HEK293 (cell line): ENCODE measurements around the gene RRBP1.

Source experiments
- GLI2 ChIP-seq: fragments of 450-650 bp; formaldehyde crosslinking; IDR thresholded peaks from 2 replicates; pipeline ENCODE4; 2017; ENCODE audit warnings: missing biosample characterization, missing genetic modification characterization, low read depth, borderline replicate concordance
- HOXA7 ChIP-seq: sonication (generic); formaldehyde crosslinking; IDR thresholded peaks from 2 replicates; pipeline ENCODE4 v1.8.1; 2022; ENCODE audit warnings: missing genetic modification reagents, borderline replicate concordance
- HOXC10 ChIP-seq: sonication (generic); formaldehyde crosslinking; IDR thresholded peaks from 2 replicates; pipeline ENCODE4 v1.8.1; 2023; ENCODE audit warnings: mild to moderate bottlenecking, missing genetic modification reagents
- PBX3 ChIP-seq: sonication (generic); formaldehyde crosslinking; IDR thresholded peaks from 2 replicates; pipeline ENCODE4 v1.8.1; 2022; ENCODE audit warnings: mild to moderate bottlenecking, moderate library complexity, missing genetic modification reagents
- REST ChIP-seq: fragments of 450-650 bp; formaldehyde crosslinking; IDR thresholded peaks from 2 replicates; pipeline ENCODE4 v1.5.1; 2016; ENCODE audit warnings: missing biosample characterization, missing genetic modification characterization
- SCRT1 ChIP-seq: fragments of 450-650 bp; formaldehyde crosslinking; IDR thresholded peaks from 2 replicates; pipeline ENCODE4 v1.5.1; 2016; ENCODE audit warnings: missing biosample characterization, missing genetic modification characterization, borderline replicate concordance
- ZBTB1 ChIP-seq: fragments of 450-650 bp; formaldehyde crosslinking; IDR thresholded peaks from 2 replicates; pipeline ENCODE4 v1.5.1; 2016; ENCODE audit warnings: missing biosample characterization, missing genetic modification characterization
- ZFP3 ChIP-seq: fragments of 450-650 bp; formaldehyde crosslinking; IDR thresholded peaks from 2 replicates; pipeline ENCODE4 v1.5.1; 2016; ENCODE audit warnings: low read depth, missing biosample characterization, missing genetic modification characterization
- ZIC2 ChIP-seq: fragments of 450-650 bp; formaldehyde crosslinking; IDR thresholded peaks from 2 replicates; pipeline ENCODE4 v1.5.1; 2016; ENCODE audit warnings: missing biosample characterization, missing genetic modification characterization
- ZNF174 ChIP-seq: fragments of 450-650 bp; formaldehyde crosslinking; IDR thresholded peaks from 2 replicates; pipeline ENCODE4 v1.5.0; 2017; ENCODE audit warnings: missing biosample characterization, mild to moderate bottlenecking, missing genetic modification characterization
- ZNF280D ChIP-seq: fragments of 450-650 bp; formaldehyde crosslinking; IDR thresholded peaks from 2 replicates; pipeline ENCODE4 v1.5.1; 2016; ENCODE audit warnings: missing biosample characterization, missing genetic modification characterization
- ZNF37A ChIP-seq: fragments of 450-650 bp; IDR thresholded peaks from 2 replicates; pipeline ENCODE4 v1.5.1; 2018; ENCODE audit warnings: missing biosample characterization, missing genetic modification characterization
- ZNF416 ChIP-seq: fragments of 450-650 bp; formaldehyde crosslinking; IDR thresholded peaks from 2 replicates; pipeline ENCODE4 v1.5.1; 2016; ENCODE audit warnings: missing biosample characterization, missing genetic modification characterization
- ZNF548 ChIP-seq: fragments of 450-650 bp; formaldehyde crosslinking; IDR thresholded peaks from 2 replicates; pipeline ENCODE4 v1.5.1; 2016; ENCODE audit warnings: missing biosample characterization, missing genetic modification characterization
- ZNF571 ChIP-seq: fragments of 450-650 bp; formaldehyde crosslinking; IDR thresholded peaks from 2 replicates; pipeline ENCODE4 v1.5.0; 2017; ENCODE audit warnings: missing biosample characterization, missing genetic modification characterization
- ZNF585B ChIP-seq: fragments of 450-650 bp; formaldehyde crosslinking; IDR thresholded peaks from 2 replicates; pipeline ENCODE4 v1.5.1; 2016; ENCODE audit warnings: missing biosample characterization, missing genetic modification characterization
- ZNF654 ChIP-seq: fragments of 450-650 bp; formaldehyde crosslinking; IDR thresholded peaks from 2 replicates; pipeline ENCODE4 v1.5.1; 2016; ENCODE audit warnings: low read depth, missing biosample characterization, missing genetic modification characterization
- ZNF704 ChIP-seq: fragments of 450-650 bp; formaldehyde crosslinking; IDR thresholded peaks from 2 replicates; pipeline ENCODE4 v1.5.1; 2016; ENCODE audit warnings: missing biosample characterization, missing genetic modification characterization
- ZNF776 ChIP-seq: fragments of 450-650 bp; formaldehyde crosslinking; IDR thresholded peaks from 2 replicates; pipeline ENCODE4 v1.5.0; 2017; ENCODE audit warnings: missing biosample characterization, missing genetic modification characterization, borderline replicate concordance
- ZSCAN30 ChIP-seq: fragments of 450-650 bp; IDR thresholded peaks from 2 replicates; pipeline ENCODE4 v1.5.1; 2018; ENCODE audit warnings: missing biosample characterization, mild to moderate bottlenecking, missing genetic modification characterization, moderate library complexity

The RRBP1 gene

GRCh38 chr20:17710379-17711266 is 28.6 kb upstream of the RRBP1 start (continued):
- TF ChIP-seq ZNF704 (tag by site-specific recombination) (no peak), HOXC10 (CRISPR knock-in tag) (no peak), ZBTB1 (tag by site-specific recombination) (no peak), HOXA7 (no peak), ZNF280D (tag by site-specific recombination) (no peak), ZIC2 (tag by site-specific recombination) (peak; percentile 72), ZNF548 (tag by site-specific recombination) (no peak), GLI2 (tag by site-specific recombination) (no peak), SCRT1 (no peak), ZNF776 (tag by site-specific recombination) (no peak), ZNF174 (tag by site-specific recombination) (no peak), REST (no peak), ZSCAN30 (tag by site-specific recombination) (no peak), ZNF37A (tag by site-specific recombination) (no peak), ZNF585B (tag by site-specific recombination) (no peak), ZNF416 (no peak), ZFP3 (tag by site-specific recombination) (no peak), ZNF571 (tag by site-specific recombination) (no peak), PBX3 (CRISPR knock-in tag) (no peak), ZNF654 (no peak)
